SU-DHL-6 (cell line): ENCODE results near the gene MST1.

ENCODE experiments used
- EZH2phosphoT487 ChIP-seq: fragments of 200-600 bp; sonication (generic), shearing (Covaris generic); conservative IDR thresholded peaks from 2 replicates; pipeline ENCODE4 v1.6.1; 2018; ENCODE audit warnings: mild to moderate bottlenecking, antibody characterized with exemption, low read length, moderate library complexity, mixed read lengths
- TF ChIP-seq, protein P1 (sequence below): fragments of 200-600 bp; sonication (generic); IDR thresholded peaks from one replicate; pipeline ENCODE4 v1.5.1; 2017; ENCODE audit warnings: antibody characterized with exemption, mild to moderate bottlenecking, low read length, moderate library complexity; ENCODE audit not compliant: insufficient read depth, poor library complexity, severe bottlenecking

DNA sequence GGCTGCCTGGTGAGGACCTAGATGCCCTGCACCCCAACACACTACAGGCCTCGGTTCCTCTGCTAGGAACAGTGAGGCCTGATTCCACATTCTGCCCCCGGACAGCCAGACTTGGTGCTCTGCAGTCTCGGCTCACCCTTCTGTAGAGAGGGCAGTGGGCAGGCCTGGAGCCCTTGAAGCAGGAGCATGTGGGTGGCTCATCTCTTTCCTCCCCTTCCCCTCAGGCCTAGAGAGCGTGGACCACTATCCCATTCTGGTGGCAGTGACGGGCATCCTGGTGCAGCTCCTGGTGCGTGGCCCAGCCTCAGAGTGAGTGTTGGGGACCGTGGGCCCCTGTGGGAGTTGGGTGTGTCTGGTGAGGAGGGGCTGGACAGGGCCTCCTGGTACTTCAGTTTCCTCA is 26.9 kb upstream of the MST1 start:
- TF ChIP-seq, protein P1, sequence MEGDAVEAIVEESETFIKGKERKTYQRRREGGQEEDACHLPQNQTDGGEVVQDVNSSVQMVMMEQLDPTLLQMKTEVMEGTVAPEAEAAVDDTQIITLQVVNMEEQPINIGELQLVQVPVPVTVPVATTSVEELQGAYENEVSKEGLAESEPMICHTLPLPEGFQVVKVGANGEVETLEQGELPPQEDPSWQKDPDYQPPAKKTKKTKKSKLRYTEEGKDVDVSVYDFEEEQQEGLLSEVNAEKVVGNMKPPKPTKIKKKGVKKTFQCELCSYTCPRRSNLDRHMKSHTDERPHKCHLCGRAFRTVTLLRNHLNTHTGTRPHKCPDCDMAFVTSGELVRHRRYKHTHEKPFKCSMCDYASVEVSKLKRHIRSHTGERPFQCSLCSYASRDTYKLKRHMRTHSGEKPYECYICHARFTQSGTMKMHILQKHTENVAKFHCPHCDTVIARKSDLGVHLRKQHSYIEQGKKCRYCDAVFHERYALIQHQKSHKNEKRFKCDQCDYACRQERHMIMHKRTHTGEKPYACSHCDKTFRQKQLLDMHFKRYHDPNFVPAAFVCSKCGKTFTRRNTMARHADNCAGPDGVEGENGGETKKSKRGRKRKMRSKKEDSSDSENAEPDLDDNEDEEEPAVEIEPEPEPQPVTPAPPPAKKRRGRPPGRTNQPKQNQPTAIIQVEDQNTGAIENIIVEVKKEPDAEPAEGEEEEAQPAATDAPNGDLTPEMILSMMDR: no peak
- TF ChIP-seq EZH2phosphoT487: no peak
